GM21723 (cell line): ENCODE measurements around the gene TMCC1.
"Not testable (repeated sequence)": the region's sequence is repeated elsewhere in the genome, so short reads cannot be mapped to it uniquely, and the experiment has no call there.

Source experiments
- ATAC-seq: cut with Tn5 transposase; IDR thresholded peaks from one replicate; pipeline ENCODE4 v1.9.1; 2021; ENCODE audit warnings: mild to moderate bottlenecking, moderate library complexity; ENCODE audit not compliant: unreplicated experiment

Gene TMCC1

DNA sequence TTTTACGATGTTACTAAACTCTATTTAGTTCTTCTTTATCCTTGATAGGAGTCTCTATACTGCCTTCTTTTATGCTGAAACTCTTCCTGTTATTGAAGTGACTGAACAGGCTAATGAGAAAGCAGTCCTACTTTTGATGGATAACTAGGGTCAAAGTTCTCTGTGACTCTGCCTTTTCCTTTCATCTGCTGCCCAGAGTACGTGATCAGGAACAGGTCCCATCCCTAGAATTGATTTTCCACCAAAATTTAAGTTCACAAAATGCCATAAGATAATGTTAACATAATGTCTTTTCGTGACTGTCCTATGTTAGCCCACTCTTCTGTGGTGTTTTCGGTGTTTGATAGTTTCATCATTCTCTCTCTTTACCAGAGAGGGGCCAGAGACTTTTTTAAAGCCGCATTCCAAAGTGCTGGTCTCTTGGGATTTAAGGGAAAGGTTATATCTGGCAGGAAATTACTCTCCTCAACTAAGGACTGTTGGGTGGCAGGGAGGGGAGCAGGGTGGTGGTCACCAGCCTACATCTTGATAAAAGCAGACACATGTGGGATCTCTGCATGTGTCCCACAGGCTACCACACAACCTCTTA lies 236.8 kb downstream of the TMCC1 start:
- ATAC-seq: no peak

DNA sequence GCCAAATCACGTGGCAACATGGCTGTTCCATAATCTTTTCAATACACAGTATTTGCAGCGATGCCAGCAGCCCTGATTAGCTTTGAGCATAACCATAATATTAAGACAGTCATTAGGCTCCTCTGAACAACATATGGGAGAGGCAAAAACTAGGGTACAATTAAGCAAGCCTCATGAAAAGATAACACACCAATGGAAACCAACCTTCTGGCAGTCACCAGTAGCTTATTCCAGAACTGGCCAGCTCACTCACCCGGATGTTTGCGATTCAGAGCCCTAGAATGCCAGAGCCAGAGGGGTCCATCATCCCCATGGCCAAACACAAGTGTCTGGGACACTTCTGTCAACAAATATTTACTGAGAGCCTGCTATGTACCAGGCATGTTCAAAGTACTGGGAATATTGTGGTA lies 238.2 kb downstream of the TMCC1 start:
- no peak for ATAC-seq

DNA sequence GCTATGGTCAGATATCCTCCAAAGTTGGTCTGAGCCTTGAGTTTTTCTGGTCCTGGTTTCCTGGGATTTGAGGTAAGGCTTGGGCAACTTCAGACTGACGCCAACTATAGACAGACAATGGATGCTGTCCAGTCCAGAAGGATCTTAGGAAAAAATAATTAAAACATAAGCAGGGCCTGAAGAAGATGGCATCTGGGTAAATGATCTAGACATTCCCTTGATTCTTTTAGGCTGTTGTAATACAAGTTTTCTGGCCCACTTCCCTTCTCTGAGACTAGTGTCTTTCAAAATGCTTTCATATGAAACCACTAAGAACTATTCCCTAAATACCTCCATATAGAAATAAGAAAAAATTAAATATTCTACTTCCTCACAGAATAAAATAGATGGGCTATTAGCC lies 239.4 kb downstream of the TMCC1 start:
- ATAC-seq: no peak

DNA sequence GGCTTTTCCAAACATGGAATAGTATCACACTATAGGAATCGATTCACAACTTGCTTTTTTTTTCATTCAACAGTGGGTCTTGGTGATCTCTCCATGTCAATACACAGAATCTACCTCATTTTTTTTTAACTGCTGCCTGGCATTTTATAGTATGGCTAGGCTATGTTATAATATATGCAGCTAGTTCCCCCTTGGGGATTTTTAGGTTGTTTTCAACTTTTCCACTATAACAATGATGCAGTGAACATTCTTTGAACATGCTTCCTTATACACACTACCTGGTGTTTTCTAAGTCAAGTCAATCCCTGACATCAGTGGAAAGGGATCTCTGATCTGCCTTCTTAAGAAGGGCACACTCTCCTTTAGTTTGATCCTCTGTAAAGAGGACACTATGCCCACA lies 240.5 kb downstream of the TMCC1 start:
- no peak for ATAC-seq

DNA sequence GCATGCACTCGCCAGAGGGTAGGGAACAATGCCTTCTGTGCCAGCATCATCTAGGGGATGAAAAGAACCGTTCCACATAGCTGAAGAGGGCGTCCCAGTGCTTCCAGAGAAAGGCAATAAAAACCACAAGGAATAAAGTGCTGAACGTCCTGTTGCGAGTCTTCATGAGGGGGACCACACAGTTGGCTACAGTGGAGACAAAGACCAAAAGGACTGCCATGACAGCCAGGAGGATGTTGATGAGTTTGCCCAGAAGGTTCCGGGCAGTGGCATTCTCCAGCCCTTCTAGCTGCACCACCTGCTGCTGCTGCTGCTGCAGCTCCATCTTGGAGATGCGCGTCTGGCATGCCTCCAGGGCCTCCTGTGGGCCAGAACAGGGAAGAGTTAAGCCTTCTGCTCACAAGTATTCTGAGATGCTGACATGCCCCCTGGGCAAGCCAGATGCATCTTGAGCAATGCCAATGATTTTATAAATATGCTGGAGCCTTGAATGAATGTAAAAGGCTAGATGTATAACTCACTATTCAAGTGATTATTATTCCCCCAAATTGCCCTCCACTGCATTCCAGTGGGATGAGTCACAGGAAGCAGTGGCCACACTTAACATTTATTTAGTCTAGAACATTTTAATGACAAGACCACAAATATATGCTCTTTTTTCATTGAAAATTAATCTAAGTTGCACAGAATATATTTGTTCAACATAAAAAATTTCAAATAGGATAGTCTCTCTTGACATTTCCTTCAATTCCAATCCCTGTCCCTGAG lies 241.9 kb downstream of the TMCC1 start:
- no peak for ATAC-seq

DNA sequence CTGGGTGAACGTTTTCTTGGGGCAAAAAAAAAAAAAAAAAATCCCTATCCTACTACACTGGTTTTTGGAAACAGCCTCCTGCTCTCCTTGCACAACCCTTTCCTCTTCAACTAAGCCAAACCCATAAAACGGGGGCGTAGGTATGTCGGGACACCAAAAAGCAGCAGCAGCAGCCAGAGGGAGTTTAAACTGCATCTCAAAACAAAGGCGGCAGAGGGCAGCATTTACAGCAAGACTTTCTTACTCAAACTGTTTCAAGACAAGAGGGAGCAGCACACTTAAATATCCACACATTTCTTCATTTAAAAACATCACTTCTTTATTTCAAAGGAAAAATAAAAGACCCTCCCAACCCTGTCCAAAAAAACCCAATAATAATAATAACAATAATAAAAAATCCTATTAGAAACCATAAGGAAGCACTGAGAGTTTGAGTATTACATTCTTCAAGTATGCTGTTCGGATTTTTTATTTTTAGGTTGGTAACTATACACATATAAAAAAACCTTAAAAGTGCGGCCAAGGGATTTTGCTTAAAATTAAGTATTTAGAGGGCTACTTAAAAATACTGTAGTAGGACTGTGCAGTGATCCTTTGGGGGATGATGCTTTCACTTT lies 243.1 kb downstream of the TMCC1 start:
- no peak for ATAC-seq

DNA sequence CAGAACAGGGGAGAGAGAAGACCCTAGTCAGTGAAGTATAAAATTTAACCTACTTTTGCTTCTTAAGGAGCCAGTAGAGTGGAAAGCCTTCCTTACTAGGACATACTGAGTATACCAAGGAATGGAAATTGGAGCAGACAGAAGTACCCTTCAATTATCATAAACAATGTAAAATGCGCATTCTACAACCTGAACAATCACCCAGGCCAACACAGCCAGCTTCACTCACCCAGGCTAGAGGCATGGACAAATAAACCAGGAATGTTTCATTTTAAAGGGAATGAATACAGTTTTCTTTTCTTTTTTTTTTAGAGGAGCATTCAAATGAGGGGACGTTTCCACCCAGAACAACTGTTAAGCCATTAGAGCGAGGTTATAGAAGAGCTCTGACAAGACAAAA lies 245.1 kb downstream of the TMCC1 start:
- no peak for ATAC-seq

DNA sequence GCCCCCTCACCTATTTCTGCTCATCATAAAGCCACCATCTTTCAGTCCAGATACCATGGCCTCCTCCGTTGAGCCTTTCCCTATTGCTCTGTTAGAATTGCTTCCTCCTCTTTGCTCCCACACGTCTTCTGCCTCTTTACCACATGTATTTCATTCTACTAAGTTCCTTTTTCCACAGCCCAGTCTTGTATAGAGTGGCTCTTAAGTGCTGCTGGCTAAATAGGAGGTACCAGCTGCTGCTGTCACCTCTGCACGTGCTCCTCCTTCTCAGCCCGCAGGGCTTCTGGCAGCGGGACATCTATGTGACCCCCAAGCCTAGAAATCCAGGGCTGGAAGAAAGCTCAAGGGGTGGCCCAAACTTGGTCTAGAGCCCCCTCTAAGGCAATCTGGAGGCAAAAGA lies 248.2 kb downstream of the TMCC1 start:
- no peak for ATAC-seq

DNA sequence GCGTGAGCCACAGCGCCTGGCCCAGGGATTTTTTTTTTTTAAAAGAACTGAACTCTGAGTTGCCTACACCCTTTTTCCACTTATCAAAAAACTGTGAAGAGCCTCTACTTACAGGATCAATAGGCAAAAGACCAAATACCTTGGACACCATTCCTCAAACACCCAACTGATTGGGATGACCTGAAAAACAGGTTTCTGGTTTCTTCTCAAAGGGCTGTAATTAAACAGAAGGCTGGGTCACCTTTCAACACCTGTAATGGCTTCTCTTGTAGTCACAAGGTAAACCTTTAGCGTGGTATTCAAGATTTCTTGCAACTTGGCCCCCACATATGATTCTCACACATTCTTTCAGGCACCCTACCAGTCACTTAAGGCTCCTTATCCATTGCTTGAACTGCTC lies 248.7 kb downstream of the TMCC1 start:
- no peak for ATAC-seq

DNA sequence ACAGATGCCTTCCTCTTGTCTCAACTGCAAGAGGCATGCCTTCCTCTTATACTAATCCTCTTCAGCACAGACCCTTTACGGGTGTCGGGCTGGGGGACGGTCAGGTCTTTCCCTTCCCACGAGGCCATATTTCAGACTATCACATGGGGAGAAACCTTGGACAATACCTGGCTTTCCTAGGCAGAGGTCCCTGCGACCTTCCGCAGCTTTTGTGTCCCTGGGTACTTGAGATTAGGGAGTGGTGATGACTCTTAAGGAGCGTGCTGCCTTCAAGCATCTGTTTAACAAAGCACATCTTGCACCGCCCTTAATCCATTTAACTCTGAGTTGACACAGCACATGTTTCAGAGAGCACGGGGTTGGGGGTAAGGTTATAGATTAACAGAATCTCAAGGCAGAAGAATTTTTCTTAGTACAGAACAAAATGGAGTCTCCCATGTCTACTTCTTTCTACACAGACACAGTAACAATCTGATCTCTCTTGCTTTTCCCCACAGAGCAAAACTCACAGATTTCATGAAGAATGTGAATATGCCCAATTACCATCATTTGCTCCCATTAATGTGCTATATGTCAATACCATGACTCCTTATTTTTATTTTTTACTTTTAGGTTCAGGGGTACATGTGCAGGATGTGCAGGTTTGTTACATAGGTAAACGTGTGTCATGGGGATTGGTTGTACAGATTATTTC lies 251.8 kb downstream of the TMCC1 start:
- ATAC-seq: not testable (repeated sequence)

DNA sequence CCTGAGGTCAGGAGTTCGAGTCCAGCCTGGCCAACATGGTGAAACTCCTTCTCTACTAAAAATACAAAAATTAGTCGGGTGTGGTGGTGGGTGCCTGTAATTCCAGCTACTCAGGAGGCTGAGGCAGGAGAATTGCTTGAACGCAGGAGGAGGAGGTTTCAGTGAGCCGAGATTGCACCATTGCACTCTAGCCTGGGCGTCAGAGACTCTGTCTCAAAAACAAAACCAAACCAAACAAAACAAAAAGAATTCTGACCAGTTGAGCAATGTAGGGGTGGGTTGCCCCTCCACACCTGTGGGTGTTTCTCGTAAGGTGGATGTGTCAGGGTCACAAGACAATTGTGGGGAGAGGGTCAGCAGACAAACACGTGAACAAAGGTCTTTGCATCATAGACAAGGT lies 252.5 kb downstream of the TMCC1 start:
- not testable (repeated sequence) for ATAC-seq

DNA sequence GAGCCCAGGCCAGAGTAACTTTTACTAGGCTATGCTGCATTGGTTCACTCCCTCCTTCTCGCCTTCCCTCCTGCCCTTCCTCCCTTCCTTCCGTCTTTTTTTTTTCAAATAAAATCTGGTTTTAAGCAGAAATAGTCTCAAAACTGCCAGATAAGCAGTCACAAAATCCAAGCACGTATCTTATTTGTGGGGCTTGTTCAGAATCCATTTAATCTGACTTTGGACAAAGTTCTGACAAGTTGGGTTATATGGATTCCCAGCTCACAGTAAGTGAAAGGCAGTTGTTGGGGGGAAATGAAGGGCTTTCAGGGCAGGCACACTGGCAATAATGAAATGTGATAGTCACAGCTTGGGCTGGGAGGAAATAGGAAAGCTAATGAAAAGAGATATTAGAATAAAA lies 255.0 kb downstream of the TMCC1 start:
- ATAC-seq: no peak

DNA sequence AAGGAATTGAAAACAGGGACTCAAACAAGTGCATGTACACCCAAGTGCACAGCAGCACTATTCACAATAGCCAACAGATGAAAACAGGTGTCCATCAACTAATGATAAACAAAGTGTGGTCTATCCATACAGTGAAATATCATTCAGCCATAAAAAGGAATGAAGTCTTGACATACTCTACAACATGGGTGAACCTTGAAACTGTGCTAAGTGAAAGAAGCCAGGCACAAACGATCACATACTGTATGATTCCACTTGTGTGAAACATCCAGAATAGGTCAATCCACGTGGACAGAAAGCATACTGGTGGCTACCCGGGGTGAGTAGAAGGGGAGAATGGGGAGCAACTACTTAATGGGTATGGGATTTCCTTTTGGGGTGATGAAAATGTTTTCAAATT lies 257.4 kb downstream of the TMCC1 start:
- ATAC-seq: no peak

DNA sequence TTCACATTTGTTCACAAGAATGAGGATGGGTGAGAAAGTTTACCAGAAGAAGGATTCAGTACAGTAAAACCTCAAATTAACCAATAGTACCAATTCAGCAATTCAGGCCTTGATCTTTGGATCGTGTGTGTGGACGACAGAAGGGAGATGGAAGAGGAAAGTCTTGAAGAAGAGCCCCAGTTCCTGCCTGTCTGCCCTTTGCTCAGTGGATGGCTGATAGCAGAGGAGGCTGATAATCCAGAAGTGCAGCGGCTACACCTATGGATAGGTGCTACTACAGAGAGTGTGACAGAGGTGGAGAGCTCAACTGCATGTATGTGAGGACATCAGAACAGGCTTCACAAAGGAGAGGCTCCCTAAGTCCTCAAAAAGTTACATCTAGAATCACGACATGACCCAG lies 257.9 kb downstream of the TMCC1 start:
- no peak for ATAC-seq

DNA sequence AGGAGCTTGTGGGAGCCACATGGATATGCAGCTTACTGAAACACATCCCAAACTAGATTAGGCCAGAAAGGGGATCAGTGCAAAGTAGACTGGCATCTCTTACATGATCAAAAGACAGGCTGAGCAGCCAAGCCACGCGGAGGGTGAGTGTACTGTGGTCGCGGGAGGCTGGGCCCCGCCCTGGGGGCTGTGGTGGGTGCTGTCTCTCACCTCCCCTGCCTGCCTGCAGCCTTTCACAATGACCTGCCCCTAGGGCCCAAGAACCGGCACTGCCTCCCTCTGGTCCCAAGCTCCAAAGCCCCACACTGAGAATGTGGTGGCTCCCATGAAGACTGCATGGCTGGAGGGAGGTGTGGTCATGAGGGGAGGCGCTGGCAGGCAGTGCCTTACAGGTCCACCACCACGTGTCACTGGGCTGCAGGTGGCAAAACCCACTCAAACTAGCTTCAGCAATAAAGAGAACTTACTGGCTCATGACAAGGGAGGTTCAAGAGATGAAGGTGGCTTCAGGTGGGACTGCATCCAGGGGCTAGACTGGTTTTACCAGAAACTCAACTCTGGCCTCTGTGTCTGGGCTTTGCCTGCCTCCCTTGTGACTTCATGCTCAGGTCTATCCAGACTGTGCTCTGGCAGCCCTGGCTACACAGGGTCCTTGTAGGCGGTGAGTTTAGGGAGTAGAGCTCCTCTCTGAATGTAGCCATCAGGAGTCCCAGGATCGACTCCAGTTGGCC lies 259.6 kb downstream of the TMCC1 start:
- ATAC-seq: no peak

DNA sequence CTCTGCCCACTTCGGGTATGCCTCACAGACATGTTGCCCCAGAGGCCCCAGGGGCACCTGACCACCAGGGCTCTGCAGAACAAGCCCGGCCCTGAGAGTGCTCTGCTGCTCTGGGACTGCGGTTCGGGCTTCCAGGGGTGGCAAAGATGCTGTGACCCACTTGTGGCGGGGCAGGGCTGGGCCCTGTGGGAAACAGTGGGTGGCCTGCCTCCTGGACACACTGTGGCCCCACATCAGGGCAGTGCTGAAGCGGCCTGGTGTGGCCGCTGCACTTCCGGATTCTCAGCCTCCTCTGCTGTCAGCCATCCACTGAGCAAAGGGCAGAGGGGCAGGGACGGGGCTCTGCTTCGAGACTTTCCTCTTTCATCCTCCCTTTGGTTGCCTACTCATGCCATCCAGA lies 260.5 kb downstream of the TMCC1 start:
- ATAC-seq: no peak

DNA sequence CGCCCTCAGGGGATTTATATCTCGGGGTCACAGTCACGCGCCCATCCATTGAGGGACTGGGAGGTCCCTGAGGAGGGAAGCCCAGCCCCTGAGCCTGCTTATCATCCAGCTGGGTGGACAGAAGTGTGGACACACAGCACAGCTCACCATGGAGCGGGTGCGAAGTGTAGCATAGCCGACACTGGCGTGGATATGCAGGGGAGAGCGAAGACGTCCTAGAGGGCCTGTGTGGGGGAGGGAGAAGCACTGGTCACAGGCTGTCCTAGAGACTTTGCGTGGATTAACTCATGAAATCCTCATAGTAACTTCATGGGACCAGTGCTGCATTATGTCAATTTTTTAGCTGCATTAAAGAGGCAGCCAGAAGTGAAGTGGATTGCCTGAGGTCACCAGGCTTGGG lies 261.0 kb downstream of the TMCC1 start:
- ATAC-seq: no peak

DNA sequence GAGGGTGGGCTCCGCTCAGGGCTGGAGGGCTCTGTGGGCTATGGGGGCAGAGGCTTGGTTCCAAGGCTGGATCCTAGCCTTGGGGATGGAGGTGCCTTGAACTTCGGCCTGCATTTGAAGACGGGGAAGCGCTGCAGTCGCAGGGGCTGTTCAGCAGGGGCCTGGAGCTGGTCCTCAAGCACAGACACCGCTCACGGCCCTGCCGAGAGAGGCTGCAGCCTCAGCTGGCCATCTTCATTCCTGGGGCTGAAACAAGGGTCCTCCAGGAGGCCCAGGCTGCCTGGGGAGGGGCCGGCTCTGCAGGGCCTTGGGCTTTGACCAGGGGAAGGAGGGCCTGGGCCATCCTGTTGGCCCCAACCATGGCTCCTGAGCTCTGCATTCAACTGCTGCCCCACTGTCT lies 261.5 kb downstream of the TMCC1 start:
- ATAC-seq: no peak

DNA sequence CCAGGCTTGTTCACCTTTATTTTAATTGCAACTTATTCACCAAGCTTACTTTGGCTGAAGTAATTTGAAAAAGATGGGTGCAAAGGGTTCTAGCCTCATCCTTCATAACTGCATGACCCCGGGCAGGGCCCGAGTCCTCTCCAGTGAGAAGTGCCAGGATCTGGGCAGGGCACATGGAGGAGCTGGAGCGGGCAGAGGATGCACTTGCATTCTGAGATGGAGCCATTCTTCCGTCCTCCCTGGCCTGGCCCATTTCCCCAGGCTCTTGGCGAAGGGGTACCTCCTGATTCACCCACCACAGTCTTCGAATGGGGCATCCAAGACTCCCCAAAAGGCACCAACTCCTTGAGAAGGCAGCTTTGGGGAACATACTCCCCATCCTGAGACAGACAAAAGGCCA lies 264.5 kb downstream of the TMCC1 start:
- ATAC-seq: no peak

DNA sequence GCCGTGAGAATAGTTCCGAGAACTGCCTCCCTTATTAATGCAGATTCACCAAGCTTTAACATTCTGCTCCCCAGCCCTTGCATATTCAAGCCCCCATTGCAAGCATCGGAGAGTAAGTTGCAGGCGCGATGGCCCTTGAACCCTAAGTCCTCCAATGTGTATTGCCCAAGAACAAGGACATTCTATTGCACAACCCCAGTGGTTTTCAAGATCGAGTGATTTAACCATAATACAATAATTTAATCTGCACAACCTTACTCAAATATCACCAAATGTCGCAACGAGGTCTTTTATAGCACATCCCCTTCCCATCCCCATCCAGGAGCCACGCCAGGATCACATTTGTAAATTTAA lies 265.4 kb downstream of the TMCC1 start:
- ATAC-seq: no peak
